T follicular helper cell (primary cell): ENCODE results near the gene DNAJC28.
"Not testable (repeated sequence)": the region's sequence is repeated elsewhere in the genome, so short reads cannot be mapped to it uniquely, and the experiment has no call there.

Experiments used
- DNase-seq: peaks from one replicate; pipeline ENCODE4 v3.0.0-alpha.2; 2020; ENCODE audit warnings: low read depth
- total RNA-seq, 2 experiments: gene quantifications; one replicate each; lab custom pipeline; 2026; lab: John Stamatoyannopoulos, UW

Gene DNAJC28, protein sequence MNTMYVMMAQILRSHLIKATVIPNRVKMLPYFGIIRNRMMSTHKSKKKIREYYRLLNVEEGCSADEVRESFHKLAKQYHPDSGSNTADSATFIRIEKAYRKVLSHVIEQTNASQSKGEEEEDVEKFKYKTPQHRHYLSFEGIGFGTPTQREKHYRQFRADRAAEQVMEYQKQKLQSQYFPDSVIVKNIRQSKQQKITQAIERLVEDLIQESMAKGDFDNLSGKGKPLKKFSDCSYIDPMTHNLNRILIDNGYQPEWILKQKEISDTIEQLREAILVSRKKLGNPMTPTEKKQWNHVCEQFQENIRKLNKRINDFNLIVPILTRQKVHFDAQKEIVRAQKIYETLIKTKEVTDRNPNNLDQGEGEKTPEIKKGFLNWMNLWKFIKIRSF
- total RNA-seq = 0.39 to 1.7 reads per million in 2 experiments

- DNase-seq = peak; percentile 89
These were observed at the start of gene DNAJC28 for GRCh38 chr21:33491373-33492102. Gene DNAJC28 (minus strand): TSS chr21:33491716. CDS start chr21:33489393, 2,323 bp downstream.

DNA sequence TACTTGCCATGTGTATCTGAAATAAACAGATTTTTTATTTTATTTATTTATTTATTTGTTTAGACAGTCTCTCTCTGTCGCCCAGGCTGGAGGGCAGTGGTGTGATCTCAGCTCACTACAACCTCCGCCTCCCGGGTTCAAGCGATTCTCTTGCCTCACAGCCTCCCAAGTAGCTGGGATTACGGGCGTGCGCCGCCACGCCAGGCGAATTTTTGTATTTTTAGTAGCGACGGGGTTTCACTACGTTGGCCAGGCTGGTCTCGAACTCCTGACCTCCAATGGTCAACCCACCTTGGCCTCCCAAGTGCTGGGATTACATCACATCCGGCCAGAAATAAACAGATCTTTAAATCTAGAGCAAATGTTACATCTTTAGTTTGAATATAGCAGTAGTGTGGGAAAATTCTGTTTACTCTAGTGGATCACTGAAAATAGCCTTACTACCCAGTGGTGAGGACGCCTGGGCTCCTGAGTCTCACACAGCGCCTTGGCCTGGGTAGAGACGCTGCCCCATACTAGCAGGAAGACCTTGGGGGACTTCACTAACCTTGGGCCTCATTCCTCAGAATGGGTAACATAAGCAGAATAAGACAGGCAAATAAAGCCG, 49.7 kb upstream of the DNAJC28 start:
- DNase-seq = no peak

DNA sequence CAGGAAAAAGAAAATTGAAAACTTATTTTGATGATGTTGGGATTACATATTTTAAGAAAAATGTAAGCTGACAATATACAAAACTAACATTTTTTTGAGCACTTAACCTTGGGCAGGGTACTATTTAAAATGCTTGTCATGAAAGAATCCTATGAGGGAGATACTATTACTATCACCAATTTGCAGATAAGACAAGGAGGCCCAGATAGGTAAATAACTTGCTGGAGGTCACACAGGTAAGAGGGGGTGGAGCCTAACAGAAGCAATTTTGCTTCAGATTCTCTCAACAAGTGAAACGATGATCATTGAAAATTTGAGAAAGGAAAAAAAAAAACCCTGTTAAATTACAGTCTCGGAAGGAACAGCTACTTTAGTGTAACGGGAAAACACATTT, 49.2 kb upstream of the DNAJC28 start:
- no peak for DNase-seq

DNA sequence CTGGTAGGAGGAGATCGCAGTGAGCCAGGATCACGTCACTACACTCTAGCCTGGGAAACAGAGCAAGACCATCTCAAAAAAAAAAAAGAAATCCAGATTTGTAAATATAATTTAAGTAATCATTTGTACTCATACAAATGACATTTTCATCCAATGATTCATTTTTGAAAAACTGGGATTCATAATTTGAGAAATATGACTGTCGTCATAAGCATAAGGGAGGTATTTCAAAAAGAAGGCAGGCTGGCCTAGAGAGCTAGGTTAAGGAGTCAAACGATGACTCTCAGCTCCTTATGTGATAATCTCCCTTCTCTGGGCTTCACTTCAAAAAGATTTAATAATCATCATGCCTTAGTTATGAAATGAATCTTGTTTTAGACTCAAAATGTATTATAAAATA, 48.1 kb upstream of the DNAJC28 start:
- DNase-seq = no peak

DNA sequence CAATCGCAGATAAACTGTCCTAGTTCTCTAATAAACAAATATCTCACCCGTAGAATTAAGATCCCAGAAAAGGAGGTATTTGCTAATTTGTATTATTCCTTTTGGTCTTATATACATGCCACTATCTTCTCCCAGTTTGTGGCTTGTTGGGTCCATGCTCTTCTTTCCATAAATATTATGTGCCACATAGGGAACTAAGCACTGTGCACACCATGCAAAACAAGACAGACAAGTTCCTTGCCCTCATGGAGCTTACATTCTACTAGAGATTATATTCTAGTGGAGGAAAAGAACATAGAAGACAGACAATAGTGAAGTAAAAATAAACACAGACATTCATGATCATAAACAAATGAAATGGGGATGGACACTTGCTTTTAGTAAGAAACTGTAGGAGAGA, 45.7 kb upstream of the DNAJC28 start:
- no peak for DNase-seq

- no peak for DNase-seq
These were observed 39.5 kb upstream of the DNAJC28 start for GRCh38 chr21:33531007-33531406.

GRCh38 chr21:33522953-33523349, 31.4 kb upstream of the DNAJC28 start:
- DNase-seq = no peak

- DNase-seq = no peak
These were observed 30.9 kb upstream of the DNAJC28 start for GRCh38 chr21:33522297-33522952.

- DNase-seq = no peak
These were observed 27.4 kb upstream of the DNAJC28 start for GRCh38 chr21:33518899-33519298.

- no peak for DNase-seq
These were observed 22.7 kb upstream of the DNAJC28 start for GRCh38 chr21:33514229-33514628.

- DNase-seq = no peak
These were observed 21.0 kb upstream of the DNAJC28 start for GRCh38 chr21:33512481-33512880.

- no peak for DNase-seq
These were observed 20.1 kb upstream of the DNAJC28 start for GRCh38 chr21:33511639-33512038.

- DNase-seq = no peak
These were observed 19.3 kb upstream of the DNAJC28 start for GRCh38 chr21:33510826-33511225.

- DNase-seq = not testable (repeated sequence)
These were observed 15.5 kb upstream of the DNAJC28 start for GRCh38 chr21:33507003-33507402.

DNA sequence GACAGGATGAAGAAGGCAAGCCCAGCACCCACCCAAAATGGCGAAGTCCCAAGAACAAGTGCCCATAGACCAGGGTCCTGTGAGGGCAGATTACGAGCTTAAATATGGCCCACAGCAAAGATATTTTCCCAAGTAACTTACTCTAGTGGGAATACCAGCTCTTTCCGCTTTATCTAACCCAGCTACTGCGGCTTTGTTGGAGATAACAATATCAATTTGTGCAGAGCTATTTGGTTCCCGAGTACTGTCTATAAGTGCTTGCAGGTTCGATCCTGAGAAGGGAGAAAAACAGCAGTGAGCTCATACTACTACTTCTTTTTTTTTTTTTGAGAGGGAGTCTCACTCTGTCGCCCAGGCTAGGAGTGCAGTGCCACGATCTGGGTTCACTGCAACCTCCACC, 14.3 kb upstream of the DNAJC28 start:
- no peak for DNase-seq

- DNase-seq = no peak
These were observed 4.8 kb upstream of the DNAJC28 start for GRCh38 chr21:33496345-33496744.

- DNase-seq = no peak
These were observed 4.2 kb upstream of the DNAJC28 start for GRCh38 chr21:33495743-33496142.

DNA sequence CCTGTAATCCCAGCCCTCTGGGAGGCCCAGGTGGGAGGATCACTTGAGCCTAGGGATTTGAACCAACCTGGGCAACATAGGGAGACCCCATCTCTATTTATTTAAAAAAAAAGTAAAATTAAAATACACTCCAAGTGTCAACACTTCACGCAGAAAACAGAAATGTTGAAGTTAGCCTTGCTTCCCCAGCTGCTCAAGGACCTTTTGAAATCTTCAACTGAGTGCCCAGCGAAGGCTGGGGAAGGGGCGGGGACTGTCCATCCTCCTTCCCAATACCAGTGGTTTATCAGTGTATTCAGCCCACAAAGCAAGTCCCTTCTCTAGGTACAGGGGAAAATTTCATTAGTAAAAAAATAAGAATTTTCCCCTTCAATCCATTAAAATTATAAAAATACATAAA, 2.2 kb upstream of the DNAJC28 start:
- no peak for DNase-seq

DNA sequence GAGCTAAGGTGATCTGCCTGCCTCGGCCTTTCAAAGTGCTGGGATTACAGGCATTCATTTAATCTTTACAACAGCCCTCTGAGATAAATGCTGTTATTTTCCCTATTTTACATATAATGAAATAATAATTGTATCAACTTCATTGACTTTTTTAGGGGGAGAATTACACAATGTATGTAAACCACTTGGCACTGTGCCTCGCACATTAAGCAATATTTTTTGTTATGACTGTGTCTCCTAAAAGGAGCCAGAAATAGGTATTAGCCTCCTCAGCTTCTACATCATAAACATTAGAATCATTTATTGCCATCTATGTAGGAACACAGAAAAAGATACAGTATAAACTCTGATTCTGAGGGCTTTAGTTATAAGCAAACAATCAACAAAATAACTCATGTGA, 1.1 kb upstream of the DNAJC28 start:
- DNase-seq = no peak

DNA sequence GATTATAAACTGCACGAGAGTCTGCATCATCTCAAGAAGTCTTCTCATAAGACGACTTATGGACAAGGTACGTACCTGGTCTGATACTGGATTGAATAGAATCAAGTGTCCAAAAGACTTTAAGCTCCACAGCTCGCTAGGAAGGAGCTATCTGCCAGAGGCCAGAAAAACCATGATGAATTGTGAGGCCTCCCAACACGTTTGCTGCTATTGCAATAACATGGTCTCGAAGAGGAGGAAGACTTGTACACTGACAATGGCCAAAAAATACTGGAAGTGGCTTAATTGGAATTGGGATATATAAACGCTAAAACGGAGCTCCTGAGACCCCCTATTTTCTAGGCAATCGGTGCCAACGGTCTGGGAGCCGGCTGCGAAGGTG, 534 bp downstream of the DNAJC28 start:
- DNase-seq = no peak

DNA sequence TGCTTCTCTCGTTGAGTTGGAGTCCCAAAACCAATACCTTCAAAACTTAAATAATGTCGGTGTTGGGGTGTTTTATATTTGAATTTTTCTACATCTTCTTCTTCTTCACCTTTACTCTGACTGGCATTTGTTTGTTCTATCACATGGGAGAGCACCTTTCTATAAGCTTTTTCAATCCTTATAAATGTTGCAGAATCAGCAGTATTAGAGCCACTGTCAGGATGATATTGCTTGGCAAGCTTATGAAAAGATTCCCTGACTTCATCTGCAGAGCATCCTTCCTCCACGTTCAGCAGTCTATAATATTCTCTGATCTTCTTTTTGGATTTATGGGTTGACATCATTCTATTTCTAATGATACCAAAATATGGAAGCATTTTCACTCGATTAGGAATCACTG, 2.6 kb downstream of the DNAJC28 start:
- DNase-seq = no peak

DNA sequence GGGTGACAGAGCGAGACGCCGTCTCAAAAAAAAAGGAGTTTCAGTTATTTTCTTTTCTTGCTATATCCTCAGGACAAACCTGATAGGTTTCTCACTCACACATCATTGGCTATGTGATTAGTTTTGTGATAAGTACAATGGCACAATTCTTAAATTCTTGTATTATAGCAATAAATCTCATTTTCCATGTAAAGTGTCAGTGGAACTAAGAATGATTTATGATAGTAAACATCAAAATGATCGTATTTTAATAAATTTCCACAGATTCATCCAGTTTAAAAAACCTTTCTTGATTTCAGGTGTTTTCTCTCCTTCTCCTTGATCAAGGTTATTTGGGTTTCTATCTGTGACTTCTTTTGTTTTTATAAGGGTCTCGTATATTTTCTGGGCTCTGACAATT, 3.5 kb downstream of the DNAJC28 start:
- no peak for DNase-seq
